ENCODE results near the gene BABAM2.

DNA sequence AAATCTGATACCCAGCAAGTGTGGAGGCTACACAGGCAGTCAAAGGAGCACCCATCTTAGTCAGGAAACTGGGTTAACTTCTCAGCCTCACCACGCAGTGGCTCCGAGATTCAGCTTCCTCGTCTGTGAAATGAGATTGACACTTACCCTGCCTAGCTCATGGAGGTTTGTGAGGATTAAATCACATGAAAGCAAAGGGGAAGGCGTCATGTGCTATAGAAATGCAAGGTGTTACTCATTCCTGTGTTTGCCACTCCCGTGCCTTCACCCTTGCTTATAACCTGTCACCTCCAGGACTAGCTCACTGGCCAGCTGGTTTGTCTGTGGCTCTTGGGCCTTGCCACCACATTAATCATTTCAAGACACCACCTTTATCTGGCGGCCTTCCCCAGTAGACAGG, 383.2 kb downstream of the BABAM2 start:
- TF ChIP-seq, protein P1, sequence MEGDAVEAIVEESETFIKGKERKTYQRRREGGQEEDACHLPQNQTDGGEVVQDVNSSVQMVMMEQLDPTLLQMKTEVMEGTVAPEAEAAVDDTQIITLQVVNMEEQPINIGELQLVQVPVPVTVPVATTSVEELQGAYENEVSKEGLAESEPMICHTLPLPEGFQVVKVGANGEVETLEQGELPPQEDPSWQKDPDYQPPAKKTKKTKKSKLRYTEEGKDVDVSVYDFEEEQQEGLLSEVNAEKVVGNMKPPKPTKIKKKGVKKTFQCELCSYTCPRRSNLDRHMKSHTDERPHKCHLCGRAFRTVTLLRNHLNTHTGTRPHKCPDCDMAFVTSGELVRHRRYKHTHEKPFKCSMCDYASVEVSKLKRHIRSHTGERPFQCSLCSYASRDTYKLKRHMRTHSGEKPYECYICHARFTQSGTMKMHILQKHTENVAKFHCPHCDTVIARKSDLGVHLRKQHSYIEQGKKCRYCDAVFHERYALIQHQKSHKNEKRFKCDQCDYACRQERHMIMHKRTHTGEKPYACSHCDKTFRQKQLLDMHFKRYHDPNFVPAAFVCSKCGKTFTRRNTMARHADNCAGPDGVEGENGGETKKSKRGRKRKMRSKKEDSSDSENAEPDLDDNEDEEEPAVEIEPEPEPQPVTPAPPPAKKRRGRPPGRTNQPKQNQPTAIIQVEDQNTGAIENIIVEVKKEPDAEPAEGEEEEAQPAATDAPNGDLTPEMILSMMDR (IDR thresholded peaks at IDR 0.05): no peak
- TF ChIP-seq EZH2phosphoT487 (IDR thresholded peaks at IDR 0.05) (no peak), EZH2 (IDR thresholded peaks at IDR 0.05) (no peak)

All from neural progenitor cell (in vitro differentiated cells).